Measurements from ENCODE around the gene PCP4L1. TPM values are rescaled to one million over a fixed set of nuclear protein-coding genes. Genes with fewer than 3 reads are reported as not detected.
"Not testable (repeated sequence)": the region's sequence is repeated elsewhere in the genome, so short reads cannot be mapped to it uniquely, and the experiment has no call there.

Gene PCP4L1
- polyA plus RNA-seq, 2 donors = 10.0 to 16.2 TPM

- Histone ChIP-seq H3K9me3 (ENCODE audit: control insufficient read depth in 2 of 2, insufficient read depth in 1 of 2, low read depth in 1 of 2, low read length in 1 of 2) (no peaks in the 10 kb centered on the region), H3K36me3 (ENCODE audit: control insufficient read depth in 2 of 2, insufficient read depth in 2 of 2, low read length in 1 of 2) (peaks cover 0 to 3% of the 10 kb centered on the region in 2 donors), H3K27me3 (ENCODE audit: control insufficient read depth in 1 of 2, insufficient read depth in 2 of 2, low read length in 2 of 2) (no peaks in the 10 kb centered on the region), H3K4me1 (ENCODE audit: control insufficient read depth in 2 of 2, insufficient read depth in 2 of 2, low read length in 1 of 2) (no peaks in the 10 kb centered on the region), H3K27ac (ENCODE audit: low read depth in 2 of 2, low read length in 1 of 2) (no peak overlapping the region), H3K4me3 (ENCODE audit: low read depth in 1 of 2, low read length in 2 of 2) (no peak overlapping the region)
- WGBS, 2 donors = 84 to 85% methylated on average over 5 of the region's 5 CpGs
Observed at GRCh38 chr1:161220002-161220401, 38.5 kb upstream of the PCP4L1 start.

GRCh38 chr1:161222175-161223019, 36.1 kb upstream of the PCP4L1 start:
- H3K27me3 ChIP-seq (ENCODE audit: control insufficient read depth in 1 of 2, insufficient read depth in 2 of 2, low read length in 2 of 2) = no peaks in the 10 kb centered on the region
- H3K9me3 ChIP-seq (ENCODE audit: control insufficient read depth in 2 of 2, insufficient read depth in 1 of 2, low read depth in 1 of 2, low read length in 1 of 2) = no peaks in the 10 kb centered on the region
- H3K27ac ChIP-seq (ENCODE audit: low read depth in 2 of 2, low read length in 1 of 2) = no peak overlapping the region
- 80 to 83% methylated on average over 6 of the region's 6 CpGs for WGBS, 2 donors
- no peak overlapping the region for H3K4me3 ChIP-seq (ENCODE audit: low read depth in 1 of 2, low read length in 2 of 2)
- H3K4me1 ChIP-seq (ENCODE audit: control insufficient read depth in 2 of 2, insufficient read depth in 2 of 2, low read length in 1 of 2) = peaks cover 0 to 8% of the 10 kb centered on the region in 2 donors
- H3K36me3 ChIP-seq (ENCODE audit: control insufficient read depth in 2 of 2, insufficient read depth in 2 of 2, low read length in 1 of 2) = no peaks in the 10 kb centered on the region

- Histone ChIP-seq H3K27me3 (ENCODE audit: control insufficient read depth in 1 of 2, insufficient read depth in 2 of 2, low read length in 2 of 2) (no peaks in the 10 kb centered on the region), H3K4me1 (ENCODE audit: control insufficient read depth in 2 of 2, insufficient read depth in 2 of 2, low read length in 1 of 2) (peaks cover 2 to 8% of the 10 kb centered on the region in 2 donors), H3K27ac (ENCODE audit: low read depth in 2 of 2, low read length in 1 of 2) (no peak overlapping the region), H3K4me3 (ENCODE audit: low read depth in 1 of 2, low read length in 2 of 2) (no peak overlapping the region), H3K9me3 (ENCODE audit: control insufficient read depth in 2 of 2, insufficient read depth in 1 of 2, low read depth in 1 of 2, low read length in 1 of 2) (no peaks in the 10 kb centered on the region), H3K36me3 (ENCODE audit: control insufficient read depth in 2 of 2, insufficient read depth in 2 of 2, low read length in 1 of 2) (peaks cover 0 to 12% of the 10 kb centered on the region in 2 donors)
- 80 to 86% methylated on average over 7 of the region's 7 CpGs for WGBS, 2 donors
Observed at GRCh38 chr1:161223805-161224694, 34.5 kb upstream of the PCP4L1 start.

- H3K36me3 ChIP-seq (ENCODE audit: control insufficient read depth in 2 of 2, insufficient read depth in 2 of 2, low read length in 1 of 2) = peaks cover 0 to 16% of the 10 kb centered on the region in 2 donors
- not testable (repeated sequence) for H3K4me3 ChIP-seq (ENCODE audit: low read depth in 1 of 2, low read length in 2 of 2); H3K27ac ChIP-seq (ENCODE audit: low read depth in 2 of 2, low read length in 1 of 2); H3K4me1 ChIP-seq (ENCODE audit: control insufficient read depth in 2 of 2, insufficient read depth in 2 of 2, low read length in 1 of 2); H3K9me3 ChIP-seq (ENCODE audit: control insufficient read depth in 2 of 2, insufficient read depth in 1 of 2, low read depth in 1 of 2, low read length in 1 of 2); H3K27me3 ChIP-seq (ENCODE audit: control insufficient read depth in 1 of 2, insufficient read depth in 2 of 2, low read length in 2 of 2)
- 71 to 82% methylated on average over 12 to 13 of the region's 13 CpGs for WGBS, 2 donors
Observed at GRCh38 chr1:161224695-161225087, 33.9 kb upstream of the PCP4L1 start.

- Histone ChIP-seq H3K9me3 (ENCODE audit: control insufficient read depth in 2 of 2, insufficient read depth in 1 of 2, low read depth in 1 of 2, low read length in 1 of 2) (no peaks in the 10 kb centered on the region), H3K36me3 (ENCODE audit: control insufficient read depth in 2 of 2, insufficient read depth in 2 of 2, low read length in 1 of 2) (peaks cover 0 to 18% of the 10 kb centered on the region in 2 donors), H3K4me1 (ENCODE audit: control insufficient read depth in 2 of 2, insufficient read depth in 2 of 2, low read length in 1 of 2) (peaks cover 2 to 8% of the 10 kb centered on the region in 2 donors), H3K4me3 (ENCODE audit: low read depth in 1 of 2, low read length in 2 of 2) (no peak overlapping the region), H3K27me3 (ENCODE audit: control insufficient read depth in 1 of 2, insufficient read depth in 2 of 2, low read length in 2 of 2) (no peaks in the 10 kb centered on the region), H3K27ac (ENCODE audit: low read depth in 2 of 2, low read length in 1 of 2) (peak overlapping the region; percentile 64 to 81)
- WGBS, 2 donors = 67 to 70% methylated on average over 7 of the region's 7 CpGs
Observed at GRCh38 chr1:161225178-161225533, 33.4 kb upstream of the PCP4L1 start.

- Histone ChIP-seq H3K4me1 (ENCODE audit: control insufficient read depth in 2 of 2, insufficient read depth in 2 of 2, low read length in 1 of 2) (peaks cover 2 to 8% of the 10 kb centered on the region in 2 donors), H3K4me3 (ENCODE audit: low read depth in 1 of 2, low read length in 2 of 2) (peak within 1 kb of the TSS; percentile 64 to 89), H3K36me3 (ENCODE audit: control insufficient read depth in 2 of 2, insufficient read depth in 2 of 2, low read length in 1 of 2) (peaks cover 0 to 19% of the 10 kb centered on the region in 2 donors), H3K27ac (ENCODE audit: low read depth in 2 of 2, low read length in 1 of 2) (peak within 1 kb of the TSS; percentile 64 to 82), H3K9me3 (ENCODE audit: control insufficient read depth in 2 of 2, insufficient read depth in 1 of 2, low read depth in 1 of 2, low read length in 1 of 2) (no peaks in the 10 kb centered on the region), H3K27me3 (ENCODE audit: control insufficient read depth in 1 of 2, insufficient read depth in 2 of 2, low read length in 2 of 2) (no peaks in the 10 kb centered on the region)
- WGBS, 2 donors = 6 to 7% methylated on average over 16 of the region's 16 CpGs
Observed at GRCh38 chr1:161225534-161226319, 32.8 kb upstream of the PCP4L1 start, which contains the start of gene TOMM40L. TSS of gene TOMM40L (plus strand) at chr1:161226060. CDS start at chr1:161226490, 430 bp downstream.

- Histone ChIP-seq H3K27me3 (ENCODE audit: control insufficient read depth in 1 of 2, insufficient read depth in 2 of 2, low read length in 2 of 2) (no peaks in the 10 kb centered on the region), H3K9me3 (ENCODE audit: control insufficient read depth in 2 of 2, insufficient read depth in 1 of 2, low read depth in 1 of 2, low read length in 1 of 2) (no peaks in the 10 kb centered on the region), H3K27ac (ENCODE audit: low read depth in 2 of 2, low read length in 1 of 2) (peak overlapping the region; percentile 19 to 82), H3K4me1 (ENCODE audit: control insufficient read depth in 2 of 2, insufficient read depth in 2 of 2, low read length in 1 of 2) (peaks cover 2 to 8% of the 10 kb centered on the region in 2 donors), H3K36me3 (ENCODE audit: control insufficient read depth in 2 of 2, insufficient read depth in 2 of 2, low read length in 1 of 2) (peaks cover 0 to 19% of the 10 kb centered on the region in 2 donors), H3K4me3 (ENCODE audit: low read depth in 1 of 2, low read length in 2 of 2) (peak overlapping the region; percentile 64 to 89)
- WGBS, 2 donors = 7% methylated on average over 15 of the region's 15 CpGs
Observed at GRCh38 chr1:161226320-161226711, 32.2 kb upstream of the PCP4L1 start.

- Histone ChIP-seq H3K9me3 (ENCODE audit: control insufficient read depth in 2 of 2, insufficient read depth in 1 of 2, low read depth in 1 of 2, low read length in 1 of 2) (no peaks in the 10 kb centered on the region), H3K27me3 (ENCODE audit: control insufficient read depth in 1 of 2, insufficient read depth in 2 of 2, low read length in 2 of 2) (no peaks in the 10 kb centered on the region), H3K27ac (ENCODE audit: low read depth in 2 of 2, low read length in 1 of 2) (peak overlapping the region in 1 of 2 donors; percentile 82), H3K4me1 (ENCODE audit: control insufficient read depth in 2 of 2, insufficient read depth in 2 of 2, low read length in 1 of 2) (peaks cover 2 to 8% of the 10 kb centered on the region in 2 donors), H3K36me3 (ENCODE audit: control insufficient read depth in 2 of 2, insufficient read depth in 2 of 2, low read length in 1 of 2) (peaks cover 0 to 19% of the 10 kb centered on the region in 2 donors), H3K4me3 (ENCODE audit: low read depth in 1 of 2, low read length in 2 of 2) (peak overlapping the region; percentile 64 to 89)
- WGBS, 2 donors = 49 to 62% methylated on average over 3 of the region's 3 CpGs
Observed at GRCh38 chr1:161226759-161227158, 31.8 kb upstream of the PCP4L1 start.
